K562 (cell line): ENCODE results near the gene SYK. TPM values are rescaled to one million over a fixed set of nuclear protein-coding genes. Genes with fewer than 3 reads are reported as not detected.

Source experiments
- ETS1 ChIP-seq: conservative IDR thresholded peaks from 2 replicates; pipeline ENCODE4 v1.6.1; 2011; ENCODE audit warnings: low read depth, mild to moderate bottlenecking, low read length; ENCODE audit not compliant: control insufficient read depth
- HDAC8 ChIP-seq: fragments of 450-650 bp; IDR thresholded peaks from 2 replicates; pipeline ENCODE4 v1.6.1; 2016; ENCODE audit warnings: mild to moderate bottlenecking, missing genetic modification characterization, moderate library complexity, missing compliant biosample characterization
- HINFP ChIP-seq: fragments of 450-650 bp; conservative IDR thresholded peaks from 2 replicates; pipeline ENCODE4 v1.6.1; 2016; ENCODE audit warnings: missing genetic modification characterization, low read depth, mild to moderate bottlenecking, control low read depth, missing compliant biosample characterization
- HLTF ChIP-seq: fragments of 450-650 bp; IDR thresholded peaks from 2 replicates; pipeline ENCODE4 v1.6.1; 2016
- KDM5B ChIP-seq: fragments of 200-600 bp; sonication (generic); IDR thresholded peaks from 2 replicates; pipeline ENCODE4 v1.6.1; 2012; ENCODE audit warnings: low read depth, mild to moderate bottlenecking, moderate library complexity, low read length, control low read depth, inconsistent platforms; ENCODE audit not compliant: insufficient replicate concordance
- MCM2 ChIP-seq: fragments of 450-650 bp; IDR thresholded peaks from 2 replicates; pipeline ENCODE4 v1.6.1; 2017; ENCODE audit warnings: low read depth, mild to moderate bottlenecking
- SIRT6 ChIP-seq: IDR thresholded peaks from one replicate; pipeline ENCODE4 v1.6.1; 2012; ENCODE audit warnings: low read depth, mild to moderate bottlenecking, control low read depth, inconsistent platforms, low read length, moderate library complexity
- TOE1 ChIP-seq, 2 experiments: fragments of 450-650 bp in 1 of 2; sonication (generic) in 1 of 2; formaldehyde crosslinking in 1 of 2; IDR thresholded peaks; 2 replicates each; pipeline versions ENCODE4 v1.7.1 to v1.8.0; 2016 to 2022; ENCODE audit warnings: borderline replicate concordance in 2 of 2, mild to moderate bottlenecking in 2 of 2, antibody characterized with exemption in 1 of 2, inconsistent platforms in 1 of 2, low read depth in 1 of 2, missing genetic modification reagents in 1 of 2, moderate library complexity in 1 of 2
- ZBTB49 ChIP-seq: sonication (generic); formaldehyde crosslinking; IDR thresholded peaks from 2 replicates; pipeline ENCODE4 v1.8.0; 2022; ENCODE audit warnings: missing genetic modification reagents, mild to moderate bottlenecking, borderline replicate concordance
- ZNF23 ChIP-seq: fragments of 250-450 bp; sonication (Bioruptor Pico); IDR thresholded peaks from 2 replicates; pipeline ENCODE4 v1.4.0; 2020; ENCODE audit warnings: mild to moderate bottlenecking
- polyA plus RNA-seq, 8 experiments: library from polyadenylated mRNA; depleted of rRNA in 4 of 8; stranded (reverse) in 5 of 8; unstranded in 3 of 8; fragments of >200 nt; fragmentation: Nextera tagmentation in 2 of 8; fragmentation: Illumina TruSeq in 1 of 8; extraction: Ambion mirVana in 2 of 8; extraction: Trizol in 1 of 8; gene quantifications; 2 replicates each; pipeline versions ENCODE4 v1.2.1 to v1.2.3, GENCODE V29; 2011 to 2014; ENCODE audit warnings: inconsistent platforms in 1 of 8, missing spikeins in 1 of 8
- total RNA-seq, 7 experiments: library from RNA; depleted of rRNA in 6 of 7; stranded (reverse); fragments of >200 nt in 6 of 7; fragmentation: Illumina TruSeq in 2 of 7; extraction: Trizol in 2 of 7; gene quantifications; 2 replicates each; pipeline versions ENCODE4 v1.2.1 to v1.2.3, GENCODE V29; 2011 to 2021; ENCODE audit warnings: low replicate concordance in 1 of 7

The SYK gene
- total and polyA plus RNA-seq, 9 of the 15 experiments (the other 6 are each of a cell fraction or from before 2014, with no cell fraction given), result 3.9 to 32.7 (median 16.7) TPM

- TF ChIP-seq ZBTB49 (CRISPR knock-in tag), result no peak
- no peak for TF ChIP-seq MCM2
- TF ChIP-seq SIRT6, result no peak
- no peak for TF ChIP-seq TOE1 (IDR thresholded peaks at IDR 0.05; ENCODE audit: borderline replicate concordance)
- no peak for TF ChIP-seq TOE1 (CRISPR knock-in tag; IDR thresholded peaks at IDR 0.05; ENCODE audit: borderline replicate concordance, low read depth)
- no peak for TF ChIP-seq HINFP
- no peak for TF ChIP-seq ETS1
- no peak for TF ChIP-seq ZNF23 (CRISPR knock-in tag)
- TF ChIP-seq KDM5B, result no peak
- TF ChIP-seq HDAC8 (tag), result no peak
- TF ChIP-seq HLTF, result no peak
Measured at GRCh38 chr9:90880066-90880465, 78.4 kb downstream of the SYK start (continued).
